Esophagus squamous epithelium (tissue), 5 donors: ENCODE data around the gene HLA-E. TPM values are rescaled to one million over a fixed set of nuclear protein-coding genes. Genes with fewer than 3 reads are reported as not detected.
"Not testable (repeated sequence)": the region's sequence is repeated elsewhere in the genome, so short reads cannot be mapped to it uniquely, and the experiment has no call there.

Experiments used
- DNase-seq: peaks from one replicate; lab custom pipeline; 2025; lab: John Stamatoyannopoulos, UW
- H3K27ac ChIP-seq, 4 donors: fragments of 200-600 bp; sonication (generic); one replicate each; pipeline ENCODE4 v1.5.1; 2016 to 2019; ENCODE audit warnings: mild to moderate bottlenecking in 1 of 4
- H3K27me3 ChIP-seq, 4 donors: fragments of 200-600 bp; sonication (generic); 1 replicate in 3 of 4; 2 replicates in 1 of 4; pipeline versions ENCODE4 v1.5.1 to v1.6.0; 2017 to 2021; ENCODE audit warnings: antibody characterized with exemption in 1 of 4
- H3K36me3 ChIP-seq, 3 donors: fragments of 200-600 bp; sonication (generic); one replicate each; pipeline ENCODE4 v1.5.1; 2016 to 2019
- H3K4me1 ChIP-seq, 3 donors: fragments of 200-600 bp; sonication (generic); one replicate each; pipeline ENCODE4 v1.5.1; 2017 to 2019
- H3K4me3 ChIP-seq, 4 donors: fragments of 200-600 bp; sonication (generic); 1 replicate in 3 of 4; 2 replicates in 1 of 4; pipeline ENCODE4 v1.5.1; 2016 to 2019; ENCODE audit warnings: mild to moderate bottlenecking in 2 of 4, moderate library complexity in 1 of 4
- H3K9me3 ChIP-seq, 3 donors: fragments of 200-600 bp; sonication (generic); one replicate each; pipeline ENCODE4 v1.5.1; 2016 to 2019
- CTCF ChIP-seq, 6 experiments: fragments of 450-650 bp in 4 of 6; fragments of 200-600 bp in 2 of 6; sonication (generic) in 2 of 6; IDR thresholded peaks; one replicate each; pipeline ENCODE4 v1.5.1; 2016 to 2019; ENCODE audit warnings: antibody characterized with exemption in 6 of 6, mild to moderate bottlenecking in 4 of 6, moderate library complexity in 4 of 6
- POLR2A ChIP-seq, 4 donors: fragments of 450-650 bp; IDR thresholded peaks; one replicate each; pipeline ENCODE4 v1.6.1; 2017; ENCODE audit warnings: antibody characterized with exemption in 4 of 4, mild to moderate bottlenecking in 4 of 4, moderate library complexity in 3 of 4
- WGBS, 2 donors: methylation state at CpG; one replicate each; pipeline ENCODE4 v1.1.5; 2018; 5-methylcytosine and 5-hydroxymethylcytosine counted together
- intact Hi-C: fragments of 100-400 bp; cut with DNase I; formaldehyde crosslinking; loops from one replicate; pipeline ENCODE4 v1.15.0; 2022
- total RNA-seq, 4 donors: library from RNA; depleted of rRNA; stranded (reverse); fragments of >200 nt; gene quantifications; one replicate each; pipeline ENCODE4 v1.1.0, GENCODE V29; 2016
- donor health status: DM: yes; HTN: yes; CAD: no.

Gene HLA-E
- total RNA-seq, 4 donors from 2014 or later, result 263 to 597 (median 356) TPM

- intact Hi-C loops, result no loop called here
- H3K4me3 ChIP-seq, result no peak overlapping the region
- no peaks in the 10 kb centered on the region for H3K9me3 ChIP-seq
- WGBS, 2 donors, result 66 to 82% methylated on average over 3 of the region's 3 CpGs
- no peak for DNase-seq
- no peaks in the 10 kb centered on the region for H3K27me3 ChIP-seq
- TF ChIP-seq CTCF (IDR thresholded peaks at IDR 0.05), result no peak
- TF ChIP-seq POLR2A (IDR thresholded peaks at IDR 0.05), result no peak
- H3K4me1 ChIP-seq, result peaks cover 13 to 51% (median 24%) of the 10 kb centered on the region in 3 donors
- peak overlapping the region in 1 of 4 donors; percentile 78 for H3K27ac ChIP-seq
- peaks cover 4 to 17% (median 12%) of the 10 kb centered on the region in 3 donors for H3K36me3 ChIP-seq
Observed at GRCh38 chr6:30497714-30498113, 8.4 kb downstream of the HLA-E start.

- H3K27me3 ChIP-seq, DNase-seq, intact Hi-C loops, H3K4me3 ChIP-seq, H3K36me3 ChIP-seq, H3K27ac ChIP-seq, H3K9me3 ChIP-seq: not testable (repeated sequence)
- WGBS, 2 donors, result no CpG with 5 or more reads among the region's 37 CpGs
- H3K4me1 ChIP-seq, result peaks cover 11 to 42% (median 15%) of the 10 kb centered on the region in 3 donors
Observed at GRCh38 chr6:30498705-30499104, 9.4 kb downstream of the HLA-E start.

- peaks cover 9 to 27% (median 10%) of the 10 kb centered on the region in 3 donors for H3K4me1 ChIP-seq
- DNase-seq, result no peak
- WGBS, 2 donors, result 42 to 53% methylated on average over 8 to 9 of the region's 10 CpGs
- peak overlapping the region in 3 of 4 donors; percentile 48 to 77 (median 55) for H3K27ac ChIP-seq
- TF ChIP-seq POLR2A (IDR thresholded peaks at IDR 0.05) (no peak), CTCF (IDR thresholded peaks at IDR 0.05) (no peak)
- H3K36me3 ChIP-seq, result no peaks in the 10 kb centered on the region
- no peaks in the 10 kb centered on the region for H3K27me3 ChIP-seq
- no peaks in the 10 kb centered on the region for H3K9me3 ChIP-seq
- H3K4me3 ChIP-seq, result no peak overlapping the region
- intact Hi-C loops, result no loop called here
Observed at GRCh38 chr6:30500421-30501355, 11.4 kb downstream of the HLA-E start.

- TF ChIP-seq CTCF (IDR thresholded peaks at IDR 0.05), result no peak
- TF ChIP-seq POLR2A (IDR thresholded peaks at IDR 0.05), result no peak
- H3K4me1 ChIP-seq, result peaks cover 0 to 20% (median 3%) of the 10 kb centered on the region in 3 donors
- 79% methylated on average over 4 to 5 of the region's 5 CpGs for WGBS, 2 donors
- DNase-seq, result no peak
- H3K36me3 ChIP-seq, result no peaks in the 10 kb centered on the region
- no peak overlapping the region for H3K4me3 ChIP-seq
- H3K27me3 ChIP-seq, result no peaks in the 10 kb centered on the region
- no peaks in the 10 kb centered on the region for H3K9me3 ChIP-seq
- peak overlapping the region in 3 of 4 donors; percentile 13 to 68 (median 44) for H3K27ac ChIP-seq
- intact Hi-C loops, result no loop called here
Observed at GRCh38 chr6:30507849-30508827, 18.8 kb downstream of the HLA-E start.

- DNase-seq, result no peak
- 26 to 31% methylated on average over 5 of the region's 5 CpGs for WGBS, 2 donors
- intact Hi-C loops, result no loop called here
- peak overlapping the region; percentile 31 to 70 (median 64) for H3K27ac ChIP-seq
- no peaks in the 10 kb centered on the region for H3K27me3 ChIP-seq
- peaks cover 0 to 20% (median 3%) of the 10 kb centered on the region in 3 donors for H3K4me1 ChIP-seq
- H3K9me3 ChIP-seq, result no peaks in the 10 kb centered on the region
- H3K36me3 ChIP-seq, result no peaks in the 10 kb centered on the region
- no peak overlapping the region for H3K4me3 ChIP-seq
- TF ChIP-seq POLR2A (IDR thresholded peaks at IDR 0.05), result no peak
- no peak for TF ChIP-seq CTCF (IDR thresholded peaks at IDR 0.05)
Observed at GRCh38 chr6:30508890-30509736, 19.8 kb downstream of the HLA-E start.
